Osteocyte (in vitro differentiated cells): ENCODE measurements around the gene CAPN11. TPM values are rescaled to one million over a fixed set of nuclear protein-coding genes. Genes with fewer than 3 reads are reported as not detected.

Experiments
- DNase-seq: peaks from one replicate; pipeline ENCODE4 v3.0.0; 2021; ENCODE audit warnings: mixed read lengths; ENCODE audit not compliant: unreplicated experiment; ENCODE audit errors: extremely low spot score
- H3K27ac Mint-ChIP-seq: one replicate; pipeline ENCODE4 v1.8.0; 2021; ENCODE audit warnings: mild to moderate bottlenecking, mixed read lengths; ENCODE audit not compliant: unreplicated experiment
- H3K27me3 Mint-ChIP-seq: one replicate; pipeline ENCODE4 v1.8.0; 2021; ENCODE audit warnings: mixed read lengths; ENCODE audit not compliant: unreplicated experiment
- H3K36me3 Mint-ChIP-seq: one replicate; pipeline ENCODE4 v1.8.0; 2021; ENCODE audit warnings: mixed read lengths; ENCODE audit not compliant: unreplicated experiment
- H3K4me1 Mint-ChIP-seq: one replicate; pipeline ENCODE4 v1.8.0; 2021; ENCODE audit warnings: mixed read lengths; ENCODE audit not compliant: unreplicated experiment
- H3K4me3 Mint-ChIP-seq: one replicate; pipeline ENCODE4 v1.8.0; 2021; ENCODE audit warnings: mild to moderate bottlenecking, moderate library complexity, mixed read lengths; ENCODE audit not compliant: unreplicated experiment
- H3K9me3 Mint-ChIP-seq: one replicate; pipeline ENCODE4 v1.8.0; 2021; ENCODE audit warnings: mixed read lengths; ENCODE audit not compliant: unreplicated experiment
- total RNA-seq: library from RNA; stranded (reverse); gene quantifications from 2 replicates; pipeline ENCODE4 v1.2.1, GENCODE V29; 2021
- TF ChIP-seq, protein P1 (sequence below): fragments of 200-600 bp; sonication (generic); IDR thresholded peaks from 2 replicates; pipeline ENCODE4 v1.5.0; 2021; ENCODE audit warnings: antibody characterized with exemption, mild to moderate bottlenecking, moderate library complexity

Gene CAPN11
- total RNA-seq, 1 donor from 2014 or later, result not detected

GRCh38 chr6:44150317-44150917 lies 8.2 kb upstream of the CAPN11 start:
- TF ChIP-seq, protein P1, sequence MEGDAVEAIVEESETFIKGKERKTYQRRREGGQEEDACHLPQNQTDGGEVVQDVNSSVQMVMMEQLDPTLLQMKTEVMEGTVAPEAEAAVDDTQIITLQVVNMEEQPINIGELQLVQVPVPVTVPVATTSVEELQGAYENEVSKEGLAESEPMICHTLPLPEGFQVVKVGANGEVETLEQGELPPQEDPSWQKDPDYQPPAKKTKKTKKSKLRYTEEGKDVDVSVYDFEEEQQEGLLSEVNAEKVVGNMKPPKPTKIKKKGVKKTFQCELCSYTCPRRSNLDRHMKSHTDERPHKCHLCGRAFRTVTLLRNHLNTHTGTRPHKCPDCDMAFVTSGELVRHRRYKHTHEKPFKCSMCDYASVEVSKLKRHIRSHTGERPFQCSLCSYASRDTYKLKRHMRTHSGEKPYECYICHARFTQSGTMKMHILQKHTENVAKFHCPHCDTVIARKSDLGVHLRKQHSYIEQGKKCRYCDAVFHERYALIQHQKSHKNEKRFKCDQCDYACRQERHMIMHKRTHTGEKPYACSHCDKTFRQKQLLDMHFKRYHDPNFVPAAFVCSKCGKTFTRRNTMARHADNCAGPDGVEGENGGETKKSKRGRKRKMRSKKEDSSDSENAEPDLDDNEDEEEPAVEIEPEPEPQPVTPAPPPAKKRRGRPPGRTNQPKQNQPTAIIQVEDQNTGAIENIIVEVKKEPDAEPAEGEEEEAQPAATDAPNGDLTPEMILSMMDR, result no peak
- Mint-ChIP-seq H3K27me3 (no peaks in the 10 kb centered on the region), H3K4me1 (no peaks in the 10 kb centered on the region), H3K9me3 (no peaks in the 10 kb centered on the region), H3K27ac (no peak overlapping the region), H3K4me3 (no peak overlapping the region), H3K36me3 (peaks cover 19% of the 10 kb centered on the region)
- no peak for DNase-seq

- Mint-ChIP-seq H3K36me3 (peaks cover 10% of the 10 kb centered on the region), H3K27ac (no peak overlapping the region), H3K4me3 (no peak overlapping the region), H3K27me3 (no peaks in the 10 kb centered on the region), H3K9me3 (no peaks in the 10 kb centered on the region), H3K4me1 (no peaks in the 10 kb centered on the region)
- TF ChIP-seq, protein P1, result peak; percentile 99
- peak; percentile 93 for DNase-seq
Measured at GRCh38 chr6:44151348-44152108, 7.1 kb upstream of the CAPN11 start.

- DNase-seq, result no peak
- Mint-ChIP-seq H3K4me3 (no peak overlapping the region), H3K4me1 (no peaks in the 10 kb centered on the region), H3K27ac (no peak overlapping the region), H3K9me3 (no peaks in the 10 kb centered on the region), H3K27me3 (no peaks in the 10 kb centered on the region), H3K36me3 (peaks cover 8% of the 10 kb centered on the region)
- TF ChIP-seq, protein P1, result peak; percentile 39
Measured at GRCh38 chr6:44152109-44152461, 6.5 kb upstream of the CAPN11 start.

DNA sequence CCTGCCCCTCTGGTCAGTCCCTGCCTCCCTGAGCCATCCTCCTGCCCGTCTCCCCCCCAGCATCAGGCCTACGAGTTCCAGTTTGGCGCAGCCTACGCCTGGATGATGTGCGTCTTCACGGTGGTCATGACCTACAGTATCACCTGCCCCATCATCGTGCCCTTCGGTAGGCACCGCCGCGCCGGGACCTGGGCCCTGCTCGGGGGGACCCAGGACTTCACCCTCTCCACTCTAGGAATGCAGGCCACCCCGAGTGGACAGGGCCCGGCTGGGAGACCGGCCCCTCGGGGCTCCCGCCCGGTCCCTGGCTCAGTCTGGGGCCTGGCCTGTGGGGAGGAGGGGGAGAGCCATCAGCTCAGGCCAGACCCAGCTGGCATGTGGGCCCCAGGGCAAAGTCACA lies 6.1 kb upstream of the CAPN11 start:
- DNase-seq, result no peak
- TF ChIP-seq, protein P1, result no peak
- Mint-ChIP-seq H3K27ac (no peak overlapping the region), H3K9me3 (no peaks in the 10 kb centered on the region), H3K4me1 (no peaks in the 10 kb centered on the region), H3K36me3 (peaks cover 6% of the 10 kb centered on the region), H3K27me3 (no peaks in the 10 kb centered on the region), H3K4me3 (no peak overlapping the region)

DNA sequence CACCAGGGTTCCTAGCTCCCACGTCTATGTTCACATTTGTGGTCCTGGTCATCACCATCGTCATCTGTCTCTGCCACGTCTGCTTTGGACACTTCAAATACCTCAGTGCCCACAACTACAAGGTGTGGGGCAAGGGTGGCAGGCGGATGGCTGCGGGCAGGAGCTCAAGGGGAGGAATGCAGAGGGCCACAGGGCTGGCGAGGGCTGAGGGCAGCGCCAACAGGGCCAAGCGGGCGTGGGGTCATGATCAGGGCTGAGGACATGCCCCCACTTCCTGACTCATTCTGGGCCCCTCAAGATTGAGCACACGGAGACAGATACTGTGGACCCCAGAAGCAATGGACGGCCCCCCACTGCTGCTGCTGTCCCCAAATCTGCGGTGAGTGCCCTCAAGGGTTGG lies 4.6 kb upstream of the CAPN11 start:
- Mint-ChIP-seq H3K27me3 (no peaks in the 10 kb centered on the region), H3K4me3 (no peak overlapping the region), H3K36me3 (peaks cover 3% of the 10 kb centered on the region), H3K27ac (no peak overlapping the region), H3K4me1 (no peaks in the 10 kb centered on the region), H3K9me3 (no peaks in the 10 kb centered on the region)
- DNase-seq, result no peak
- TF ChIP-seq, protein P1, result no peak
